ENCODE data around the gene AMPD3.

- TF ChIP-seq POLR2AphosphoS5 (IDR thresholded peaks at IDR 0.05; ENCODE audit: borderline replicate concordance, low read depth, low read length) = no peak
- TF ChIP-seq EZH2 (IDR thresholded peaks at IDR 0.05) = no peak
Observed at GRCh38 chr11:10538924-10539323, 83.9 kb downstream of the AMPD3 start.
